ENCODE data around the gene MDM2.

MDM2 gene

DNA sequence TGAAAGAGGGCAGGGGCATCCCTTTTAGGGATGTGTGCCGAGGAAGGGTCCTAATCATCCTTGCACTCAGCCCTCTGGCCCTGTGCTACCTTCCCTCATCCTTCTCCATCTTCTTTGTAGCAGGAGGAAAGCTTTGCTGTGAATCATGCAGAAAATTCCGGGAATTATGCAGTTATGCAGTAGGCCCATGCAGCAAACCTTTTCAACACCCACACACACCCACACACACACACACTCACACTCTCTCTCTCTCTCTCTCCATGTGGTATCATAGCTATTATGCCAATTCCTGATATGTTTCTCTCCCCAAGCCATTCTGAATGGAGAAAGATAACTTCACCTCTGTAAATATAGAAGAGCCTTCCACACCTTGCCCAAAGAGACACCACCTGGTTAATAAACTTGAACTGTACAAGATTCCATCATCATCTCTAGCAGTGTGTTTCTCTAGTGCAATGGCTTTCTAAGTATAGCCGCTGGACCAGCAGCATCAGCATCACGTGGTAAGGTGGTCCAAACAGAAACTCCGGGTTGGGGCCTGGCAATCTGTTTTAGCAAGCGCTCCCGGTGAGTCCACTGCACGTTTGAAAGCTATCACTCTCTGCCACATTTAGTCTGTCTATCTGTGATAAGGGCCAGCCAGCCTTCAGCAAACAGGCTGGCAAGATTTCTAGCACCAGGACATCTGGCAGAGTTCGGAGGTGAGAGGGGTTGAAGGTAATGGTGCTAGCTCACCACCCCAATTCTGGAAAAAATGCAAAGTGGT, 57.6 kb downstream of the MDM2 start:
- in situ Hi-C loops (cut with MboI; ENCODE audit: low pct_unique_long_range_greater_than_20kb, low sequenced_read_pairs, unreplicated experiment), result no loop called here
- no peak for DNase-seq (ENCODE audit: low spot score)
- TF ChIP-seq, protein P1, sequence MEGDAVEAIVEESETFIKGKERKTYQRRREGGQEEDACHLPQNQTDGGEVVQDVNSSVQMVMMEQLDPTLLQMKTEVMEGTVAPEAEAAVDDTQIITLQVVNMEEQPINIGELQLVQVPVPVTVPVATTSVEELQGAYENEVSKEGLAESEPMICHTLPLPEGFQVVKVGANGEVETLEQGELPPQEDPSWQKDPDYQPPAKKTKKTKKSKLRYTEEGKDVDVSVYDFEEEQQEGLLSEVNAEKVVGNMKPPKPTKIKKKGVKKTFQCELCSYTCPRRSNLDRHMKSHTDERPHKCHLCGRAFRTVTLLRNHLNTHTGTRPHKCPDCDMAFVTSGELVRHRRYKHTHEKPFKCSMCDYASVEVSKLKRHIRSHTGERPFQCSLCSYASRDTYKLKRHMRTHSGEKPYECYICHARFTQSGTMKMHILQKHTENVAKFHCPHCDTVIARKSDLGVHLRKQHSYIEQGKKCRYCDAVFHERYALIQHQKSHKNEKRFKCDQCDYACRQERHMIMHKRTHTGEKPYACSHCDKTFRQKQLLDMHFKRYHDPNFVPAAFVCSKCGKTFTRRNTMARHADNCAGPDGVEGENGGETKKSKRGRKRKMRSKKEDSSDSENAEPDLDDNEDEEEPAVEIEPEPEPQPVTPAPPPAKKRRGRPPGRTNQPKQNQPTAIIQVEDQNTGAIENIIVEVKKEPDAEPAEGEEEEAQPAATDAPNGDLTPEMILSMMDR (IDR thresholded peaks at IDR 0.05; ENCODE audit: extremely low read depth, insufficient read depth, missing control alignments), result no peak

DNA sequence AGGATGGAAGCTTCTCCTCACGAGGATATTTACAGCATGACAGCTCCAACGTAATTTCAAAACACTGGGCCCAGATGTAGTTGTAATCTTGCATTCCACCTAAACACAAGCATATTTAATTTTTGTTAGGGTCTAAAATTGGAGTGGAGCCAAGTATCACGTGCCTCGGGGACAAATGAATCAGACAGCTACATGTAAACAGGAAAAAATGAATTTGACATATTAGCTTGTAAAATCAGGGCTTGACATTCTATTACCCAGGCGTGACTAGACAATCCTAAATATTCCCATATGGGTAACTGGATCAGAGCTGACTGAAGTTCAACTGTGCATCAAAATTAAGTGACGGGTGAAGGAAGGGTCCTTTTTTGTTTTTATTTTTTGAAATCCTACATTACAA, 59.0 kb downstream of the MDM2 start:
- DNase-seq (ENCODE audit: low spot score), result no peak
- TF ChIP-seq, protein P1 (IDR thresholded peaks at IDR 0.05; ENCODE audit: extremely low read depth, insufficient read depth, missing control alignments), result no peak
- in situ Hi-C loops (cut with MboI; ENCODE audit: low pct_unique_long_range_greater_than_20kb, low sequenced_read_pairs, unreplicated experiment), result no loop called here

DNA sequence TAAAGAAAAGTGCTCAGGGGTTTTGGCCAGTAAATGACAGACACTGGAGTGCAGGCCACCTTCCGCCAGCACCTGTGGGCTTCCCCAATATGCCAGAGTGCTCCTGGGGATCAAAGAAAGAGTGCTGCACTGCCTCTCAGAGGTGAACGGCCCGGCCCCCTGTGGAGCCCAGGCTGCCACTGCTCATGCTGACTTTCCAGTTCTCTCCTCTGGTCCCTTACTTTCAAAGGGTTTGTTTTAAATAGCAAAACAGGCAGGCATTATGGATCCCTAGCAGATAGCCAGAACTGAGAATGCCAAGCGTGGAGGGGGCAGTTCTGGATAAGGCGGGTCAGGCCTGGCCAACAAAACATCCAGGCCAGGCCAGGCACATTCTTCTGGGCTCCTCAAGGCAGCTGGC, 59.6 kb downstream of the MDM2 start:
- TF ChIP-seq, protein P1 (IDR thresholded peaks at IDR 0.05; ENCODE audit: extremely low read depth, insufficient read depth, missing control alignments), result no peak
- in situ Hi-C loops (cut with MboI; ENCODE audit: low pct_unique_long_range_greater_than_20kb, low sequenced_read_pairs, unreplicated experiment), result no loop called here
- no peak for DNase-seq (ENCODE audit: low spot score)

DNA sequence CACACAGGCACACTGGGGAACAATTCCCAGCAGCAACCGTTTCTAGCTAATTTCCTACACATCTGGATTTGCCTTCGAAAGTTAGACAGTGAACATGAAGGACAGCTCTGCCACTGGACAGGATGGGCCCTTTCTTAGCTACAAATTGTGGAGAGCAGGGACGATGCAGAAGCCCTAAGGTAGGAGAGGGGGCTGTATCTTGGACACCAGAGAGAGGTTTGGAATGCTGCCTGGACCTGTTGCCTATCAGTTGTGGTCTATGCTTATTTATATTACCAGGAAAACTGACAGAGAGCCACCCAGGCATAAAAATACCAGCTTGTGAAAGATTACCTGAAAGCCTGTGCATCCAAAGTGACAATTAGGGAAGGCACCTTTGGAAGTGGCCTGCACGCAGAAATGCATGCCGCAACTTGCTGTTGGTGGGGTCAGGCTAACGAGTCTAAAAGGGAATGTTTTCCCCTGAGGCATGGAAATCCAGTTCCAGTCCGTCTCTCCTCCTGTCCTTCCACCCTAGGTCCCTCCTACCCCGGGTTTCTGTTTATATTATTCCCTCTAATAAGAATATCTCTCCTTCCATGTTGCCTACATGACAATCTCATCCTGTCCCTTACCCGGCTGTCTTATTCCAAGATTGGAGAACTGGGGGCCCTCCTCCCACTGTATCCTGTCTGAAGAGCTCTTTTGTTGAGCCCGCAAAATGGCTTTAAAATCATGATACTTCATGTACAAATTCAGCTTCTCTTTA, 60.2 kb downstream of the MDM2 start:
- TF ChIP-seq, protein P1 (IDR thresholded peaks at IDR 0.05; ENCODE audit: extremely low read depth, insufficient read depth, missing control alignments), result no peak
- in situ Hi-C loops (cut with MboI; ENCODE audit: low pct_unique_long_range_greater_than_20kb, low sequenced_read_pairs, unreplicated experiment), result no loop called here
- DNase-seq (ENCODE audit: low spot score), result no peak

DNA sequence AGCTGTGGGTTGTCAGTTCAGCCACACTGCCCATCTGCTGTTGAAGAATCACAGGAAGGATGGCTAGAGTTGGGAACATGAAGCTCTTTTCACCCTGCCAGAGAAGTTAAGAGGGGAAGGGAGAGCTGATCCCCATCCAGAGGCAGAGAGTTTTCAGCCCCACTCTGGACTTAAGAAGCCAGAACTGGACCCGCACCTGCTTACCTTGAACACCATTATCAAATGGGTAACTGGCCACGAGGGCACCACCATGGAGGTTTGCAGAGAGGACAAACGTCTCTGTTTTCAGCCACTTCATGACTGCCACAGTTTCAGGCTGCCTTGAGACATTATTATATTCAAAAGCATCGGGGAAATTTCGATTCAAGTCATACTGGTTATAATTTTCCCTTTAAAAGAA, 62.0 kb downstream of the MDM2 start:
- TF ChIP-seq, protein P1 (IDR thresholded peaks at IDR 0.05; ENCODE audit: extremely low read depth, insufficient read depth, missing control alignments), result no peak
- DNase-seq (ENCODE audit: low spot score), result no peak
- in situ Hi-C loops (cut with MboI; ENCODE audit: low pct_unique_long_range_greater_than_20kb, low sequenced_read_pairs, unreplicated experiment), result no loop called here

DNA sequence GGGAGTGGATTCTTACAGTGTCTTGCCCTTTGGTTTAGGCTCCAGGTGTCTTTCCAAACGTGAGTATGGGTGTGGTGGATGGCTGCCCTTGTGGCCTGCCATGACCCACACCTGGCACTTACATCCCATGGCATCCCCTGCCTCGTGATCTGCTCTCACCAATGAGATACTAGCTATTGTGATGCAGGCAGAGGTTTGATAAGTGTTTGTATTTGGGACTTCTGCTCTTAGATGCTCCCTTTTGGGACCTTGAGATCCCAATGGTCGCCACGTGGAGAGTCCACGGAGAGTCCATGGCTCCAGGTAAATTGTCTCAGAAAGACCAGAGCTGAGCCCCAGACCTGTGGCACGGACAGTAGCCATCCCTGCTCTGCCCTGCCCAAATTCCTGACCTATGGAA, 62.5 kb downstream of the MDM2 start:
- no peak for DNase-seq (ENCODE audit: low spot score)
- TF ChIP-seq, protein P1 (IDR thresholded peaks at IDR 0.05; ENCODE audit: extremely low read depth, insufficient read depth, missing control alignments), result no peak
- in situ Hi-C loops (cut with MboI; ENCODE audit: low pct_unique_long_range_greater_than_20kb, low sequenced_read_pairs, unreplicated experiment), result no loop called here

Data from GM13977 (cell line).